ENCODE data around the gene AHCYL1. TPM values are rescaled to one million over a fixed set of nuclear protein-coding genes. Genes with fewer than 3 reads are reported as not detected.

The AHCYL1 gene
- total RNA-seq, 1 experiment from 2014 or later, result 89.6 TPM

- Histone ChIP-seq H3K4me1 (ENCODE audit: insufficient read depth, low read length, poor library complexity, severe bottlenecking) (peaks cover 19% of the 10 kb centered on the region), H3K9me3 (ENCODE audit: low read depth, low read length, poor library complexity, severe bottlenecking) (no peaks in the 10 kb centered on the region), H3K27me3 (replicated peaks; ENCODE audit: insufficient read depth, low read depth, low read length, poor library complexity) (no peaks in the 10 kb centered on the region), H3K36me3 (ENCODE audit: insufficient read depth, low read length, poor library complexity, severe bottlenecking) (no peaks in the 10 kb centered on the region), H3K4me3 (ENCODE audit: low read depth, low read length, poor library complexity, severe bottlenecking) (no peak overlapping the region), H3K27ac (ENCODE audit: low read depth, low read length, poor library complexity, severe bottlenecking) (no peak overlapping the region)
- TF ChIP-seq EZH2 (IDR thresholded peaks at IDR 0.05; ENCODE audit: borderline replicate concordance, low read depth, low read length, poor library complexity, severe bottlenecking) (no peak), CTCF (conservative IDR thresholded peaks at IDR 0.05; ENCODE audit: low read depth, low read length) (no peak)
- intact Hi-C loops (cut with micrococcal nuclease; ENCODE audit: unreplicated experiment), result no loop called here
- no peak for DNase-seq (ENCODE audit: low spot score)
- ChIA-PET POLR2A (ENCODE audit: low non-redundant PET) (no interaction called here), CTCF (no interaction called here)
- BruUV-seq (replicated peaks), result no TSS peak
These were observed 84.3 kb downstream of the AHCYL1 start for GRCh38 chr1:110068646-110069403.

GRCh38 chr1:110069404-110070281, 85.1 kb downstream of the AHCYL1 start:
- peaks cover 16% of the 10 kb centered on the region for H3K4me1 ChIP-seq (ENCODE audit: insufficient read depth, low read length, poor library complexity, severe bottlenecking)
- no TSS peak for BruUV-seq (replicated peaks)
- no peak for TF ChIP-seq EZH2 (IDR thresholded peaks at IDR 0.05; ENCODE audit: borderline replicate concordance, low read depth, low read length, poor library complexity, severe bottlenecking)
- no peak for TF ChIP-seq CTCF (conservative IDR thresholded peaks at IDR 0.05; ENCODE audit: low read depth, low read length)
- H3K9me3 ChIP-seq (ENCODE audit: low read depth, low read length, poor library complexity, severe bottlenecking), result no peaks in the 10 kb centered on the region
- intact Hi-C loops (cut with micrococcal nuclease; ENCODE audit: unreplicated experiment), result no loop called here
- H3K36me3 ChIP-seq (ENCODE audit: insufficient read depth, low read length, poor library complexity, severe bottlenecking), result no peaks in the 10 kb centered on the region
- no peak for DNase-seq (ENCODE audit: low spot score)
- H3K4me3 ChIP-seq (ENCODE audit: low read depth, low read length, poor library complexity, severe bottlenecking), result no peak overlapping the region
- H3K27me3 ChIP-seq (replicated peaks; ENCODE audit: insufficient read depth, low read depth, low read length, poor library complexity), result no peaks in the 10 kb centered on the region
- no peak overlapping the region for H3K27ac ChIP-seq (ENCODE audit: low read depth, low read length, poor library complexity, severe bottlenecking)
- POLR2A ChIA-PET (ENCODE audit: low non-redundant PET), result no interaction called here
- CTCF ChIA-PET, result no interaction called here

- no TSS peak for BruUV-seq (replicated peaks)
- no peak for DNase-seq (ENCODE audit: low spot score)
- H3K27ac ChIP-seq (ENCODE audit: low read depth, low read length, poor library complexity, severe bottlenecking), result no peak overlapping the region
- H3K4me3 ChIP-seq (ENCODE audit: low read depth, low read length, poor library complexity, severe bottlenecking), result no peak overlapping the region
- H3K9me3 ChIP-seq (ENCODE audit: low read depth, low read length, poor library complexity, severe bottlenecking), result no peaks in the 10 kb centered on the region
- POLR2A ChIA-PET (ENCODE audit: low non-redundant PET), result no interaction called here
- CTCF ChIA-PET, result interaction anchor here (1.1 kb wide), 1 partner anchor 10 kb away, joined by 4 read pairs; no protein-coding TSS in a partner anchor
- no peaks in the 10 kb centered on the region for H3K36me3 ChIP-seq (ENCODE audit: insufficient read depth, low read length, poor library complexity, severe bottlenecking)
- TF ChIP-seq EZH2 (IDR thresholded peaks at IDR 0.05; ENCODE audit: borderline replicate concordance, low read depth, low read length, poor library complexity, severe bottlenecking), result no peak
- no peak for TF ChIP-seq CTCF (conservative IDR thresholded peaks at IDR 0.05; ENCODE audit: low read depth, low read length)
- H3K27me3 ChIP-seq (replicated peaks; ENCODE audit: insufficient read depth, low read depth, low read length, poor library complexity), result no peaks in the 10 kb centered on the region
- H3K4me1 ChIP-seq (ENCODE audit: insufficient read depth, low read length, poor library complexity, severe bottlenecking), result peaks cover 9% of the 10 kb centered on the region
- intact Hi-C loops (cut with micrococcal nuclease; ENCODE audit: unreplicated experiment), result no loop called here
These were observed 85.7 kb downstream of the AHCYL1 start for GRCh38 chr1:110070282-110070669.

All from A673 (cell line).